HG02870 (cell line): ENCODE results near the gene KIF24.
"Not testable (repeated sequence)": the region's sequence is repeated elsewhere in the genome, so short reads cannot be mapped to it uniquely, and the experiment has no call there.

Source experiments
- ATAC-seq: cut with Tn5 transposase; IDR thresholded peaks from one replicate; pipeline ENCODE4 v1.9.1; 2021; ENCODE audit warnings: mild to moderate bottlenecking, moderate library complexity; ENCODE audit not compliant: unreplicated experiment

KIF24 gene

GRCh38 chr9:34363619-34364351 lies 34.7 kb upstream of the KIF24 start:
- ATAC-seq: no peak

- ATAC-seq: no peak
Observed at GRCh38 chr9:34362614-34363214, 33.6 kb upstream of the KIF24 start.

- not testable (repeated sequence) for ATAC-seq
Observed at GRCh38 chr9:34352957-34353356, 23.9 kb upstream of the KIF24 start.

- ATAC-seq: not testable (repeated sequence)
Observed at GRCh38 chr9:34352122-34352652, 23.1 kb upstream of the KIF24 start.

- no peak for ATAC-seq
Observed at GRCh38 chr9:34349324-34349723, 20.3 kb upstream of the KIF24 start.

GRCh38 chr9:34347800-34348158 lies 18.7 kb upstream of the KIF24 start:
- no peak for ATAC-seq

GRCh38 chr9:34346873-34347799 lies 18.1 kb upstream of the KIF24 start:
- ATAC-seq: no peak

GRCh38 chr9:34343605-34344004 lies 14.5 kb upstream of the KIF24 start:
- ATAC-seq: no peak

GRCh38 chr9:34343090-34343489 lies 14.0 kb upstream of the KIF24 start:
- ATAC-seq: no peak

GRCh38 chr9:34341659-34342295 lies 12.7 kb upstream of the KIF24 start:
- no peak for ATAC-seq

GRCh38 chr9:34338665-34339385 lies 9.8 kb upstream of the KIF24 start:
- ATAC-seq: no peak

GRCh38 chr9:34338079-34338478 lies 9.0 kb upstream of the KIF24 start:
- ATAC-seq: not testable (repeated sequence)

GRCh38 chr9:34337403-34337802 lies 8.3 kb upstream of the KIF24 start:
- no peak for ATAC-seq

GRCh38 chr9:34335376-34335775 lies 6.3 kb upstream of the KIF24 start:
- ATAC-seq: no peak

- ATAC-seq: no peak
Observed at GRCh38 chr9:34334916-34335315, 5.8 kb upstream of the KIF24 start.

- ATAC-seq: no peak
Observed at GRCh38 chr9:34334337-34334824, 5.3 kb upstream of the KIF24 start.

- no peak for ATAC-seq
Observed at GRCh38 chr9:34333836-34334235, 4.8 kb upstream of the KIF24 start.

- no peak for ATAC-seq
Observed at GRCh38 chr9:34332076-34332964, 3.3 kb upstream of the KIF24 start.

- ATAC-seq: no peak
Observed at GRCh38 chr9:34331196-34331595, 2.1 kb upstream of the KIF24 start.
